ENCODE measurements around the gene MKLN1. TPM values are rescaled to one million over a fixed set of nuclear protein-coding genes. Genes with fewer than 3 reads are reported as not detected.
A peak's percentile ranks its signal among the peaks of the same experiment; 100 is the strongest.

MKLN1 gene
- total and polyA plus RNA-seq, 2 of the 13 experiments (the other 11 are each of a cell fraction or from before 2014, with no cell fraction given) = 33.6 to 43.5 TPM

DNA sequence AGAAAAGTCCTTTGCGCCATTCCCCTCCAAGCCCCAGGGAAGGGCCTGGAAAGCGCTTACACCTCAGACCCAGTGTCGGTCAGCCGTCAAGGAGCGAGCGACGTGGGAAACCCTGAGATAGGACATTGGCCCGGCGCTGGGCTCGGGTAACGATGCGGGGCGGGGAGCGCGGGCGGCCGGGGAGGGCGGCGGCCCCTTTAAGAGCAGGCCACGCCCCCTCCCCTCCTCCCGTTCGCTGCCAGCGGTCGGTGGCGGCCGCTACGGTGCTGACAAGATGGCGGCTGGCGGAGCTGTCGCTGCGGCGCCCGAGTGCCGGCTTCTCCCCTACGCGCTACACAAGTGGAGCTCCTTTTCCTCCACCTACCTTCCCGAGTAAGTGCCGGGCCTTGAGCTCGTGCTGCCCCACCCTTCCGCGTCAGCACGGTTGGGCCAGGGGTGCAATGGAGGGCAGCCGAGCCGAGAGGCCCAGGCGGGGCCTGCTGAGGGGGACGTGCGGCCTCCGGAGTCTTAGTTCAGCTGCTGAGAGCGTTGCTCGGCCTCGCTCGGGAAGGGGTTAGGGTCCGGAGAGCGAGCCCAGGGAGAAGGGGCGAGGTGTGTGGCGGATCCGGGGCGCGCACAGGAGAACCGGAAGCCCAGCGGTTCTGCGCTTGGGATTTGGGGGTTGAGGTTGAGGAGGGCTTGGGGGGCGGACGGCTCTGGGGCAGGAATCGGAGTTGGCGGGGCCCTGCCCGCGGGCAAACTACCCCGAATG is at the start of gene MKLN1 (continued):
- TF ChIP-seq, protein P1, sequence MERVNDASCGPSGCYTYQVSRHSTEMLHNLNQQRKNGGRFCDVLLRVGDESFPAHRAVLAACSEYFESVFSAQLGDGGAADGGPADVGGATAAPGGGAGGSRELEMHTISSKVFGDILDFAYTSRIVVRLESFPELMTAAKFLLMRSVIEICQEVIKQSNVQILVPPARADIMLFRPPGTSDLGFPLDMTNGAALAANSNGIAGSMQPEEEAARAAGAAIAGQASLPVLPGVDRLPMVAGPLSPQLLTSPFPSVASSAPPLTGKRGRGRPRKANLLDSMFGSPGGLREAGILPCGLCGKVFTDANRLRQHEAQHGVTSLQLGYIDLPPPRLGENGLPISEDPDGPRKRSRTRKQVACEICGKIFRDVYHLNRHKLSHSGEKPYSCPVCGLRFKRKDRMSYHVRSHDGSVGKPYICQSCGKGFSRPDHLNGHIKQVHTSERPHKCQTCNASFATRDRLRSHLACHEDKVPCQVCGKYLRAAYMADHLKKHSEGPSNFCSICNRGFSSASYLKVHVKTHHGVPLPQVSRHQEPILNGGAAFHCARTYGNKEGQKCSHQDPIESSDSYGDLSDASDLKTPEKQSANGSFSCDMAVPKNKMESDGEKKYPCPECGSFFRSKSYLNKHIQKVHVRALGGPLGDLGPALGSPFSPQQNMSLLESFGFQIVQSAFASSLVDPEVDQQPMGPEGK (CRISPR knock-in tag; IDR thresholded peaks at IDR 0.05) = no peak
- TF ChIP-seq RXRA (CRISPR knock-in tag; IDR thresholded peaks at IDR 0.05) (peak; percentile 76), ZNF83 (CRISPR knock-in tag; IDR thresholded peaks at IDR 0.05; ENCODE audit: borderline replicate concordance) (no peak; the same call in 1 of the 2 replicates), BCL6 (CRISPR knock-in tag; IDR thresholded peaks at IDR 0.05) (0 out of 2 replicates have a peak, but pooled peaks have one; percentile 23), ZNF431 (CRISPR knock-in tag; IDR thresholded peaks at IDR 0.05; ENCODE audit: borderline replicate concordance, low read depth) (peak; percentile 37; the same call in 1 of the 2 replicates), ZNF382 (CRISPR knock-in tag; IDR thresholded peaks at IDR 0.05; ENCODE audit: borderline replicate concordance) (no peak), DNMT3B (CRISPR knock-in tag; conservative IDR thresholded peaks at IDR 0.05) (0 out of 2 replicates have a peak, but pooled peaks have one; percentile 39), ZNF552 (CRISPR knock-in tag; IDR thresholded peaks at IDR 0.05; ENCODE audit: borderline replicate concordance) (no peak), ATF7 (IDR thresholded peaks at IDR 0.05) (no peak), ATF7 (CRISPR knock-in tag; IDR thresholded peaks at IDR 0.05) (peak; percentile 51; the same call in 1 of the 2 replicates), PCBP1 (IDR thresholded peaks at IDR 0.05; ENCODE audit: borderline replicate concordance, low read depth, low read length) (peak; percentile 94), RARG (CRISPR knock-in tag; IDR thresholded peaks at IDR 0.05; ENCODE audit: low read depth) (0 out of 2 replicates have a peak, but pooled peaks have one; percentile 57)
- TF ChIP-seq, protein P2, sequence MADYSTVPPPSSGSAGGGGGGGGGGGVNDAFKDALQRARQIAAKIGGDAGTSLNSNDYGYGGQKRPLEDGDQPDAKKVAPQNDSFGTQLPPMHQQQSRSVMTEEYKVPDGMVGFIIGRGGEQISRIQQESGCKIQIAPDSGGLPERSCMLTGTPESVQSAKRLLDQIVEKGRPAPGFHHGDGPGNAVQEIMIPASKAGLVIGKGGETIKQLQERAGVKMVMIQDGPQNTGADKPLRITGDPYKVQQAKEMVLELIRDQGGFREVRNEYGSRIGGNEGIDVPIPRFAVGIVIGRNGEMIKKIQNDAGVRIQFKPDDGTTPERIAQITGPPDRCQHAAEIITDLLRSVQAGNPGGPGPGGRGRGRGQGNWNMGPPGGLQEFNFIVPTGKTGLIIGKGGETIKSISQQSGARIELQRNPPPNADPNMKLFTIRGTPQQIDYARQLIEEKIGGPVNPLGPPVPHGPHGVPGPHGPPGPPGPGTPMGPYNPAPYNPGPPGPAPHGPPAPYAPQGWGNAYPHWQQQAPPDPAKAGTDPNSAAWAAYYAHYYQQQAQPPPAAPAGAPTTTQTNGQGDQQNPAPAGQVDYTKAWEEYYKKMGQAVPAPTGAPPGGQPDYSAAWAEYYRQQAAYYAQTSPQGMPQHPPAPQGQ (CRISPR knock-in tag; IDR thresholded peaks at IDR 0.05; ENCODE audit: borderline replicate concordance) = 0 out of 2 replicates have a peak, but pooled peaks have one; percentile 2
- TF ChIP-seq, protein P3, sequence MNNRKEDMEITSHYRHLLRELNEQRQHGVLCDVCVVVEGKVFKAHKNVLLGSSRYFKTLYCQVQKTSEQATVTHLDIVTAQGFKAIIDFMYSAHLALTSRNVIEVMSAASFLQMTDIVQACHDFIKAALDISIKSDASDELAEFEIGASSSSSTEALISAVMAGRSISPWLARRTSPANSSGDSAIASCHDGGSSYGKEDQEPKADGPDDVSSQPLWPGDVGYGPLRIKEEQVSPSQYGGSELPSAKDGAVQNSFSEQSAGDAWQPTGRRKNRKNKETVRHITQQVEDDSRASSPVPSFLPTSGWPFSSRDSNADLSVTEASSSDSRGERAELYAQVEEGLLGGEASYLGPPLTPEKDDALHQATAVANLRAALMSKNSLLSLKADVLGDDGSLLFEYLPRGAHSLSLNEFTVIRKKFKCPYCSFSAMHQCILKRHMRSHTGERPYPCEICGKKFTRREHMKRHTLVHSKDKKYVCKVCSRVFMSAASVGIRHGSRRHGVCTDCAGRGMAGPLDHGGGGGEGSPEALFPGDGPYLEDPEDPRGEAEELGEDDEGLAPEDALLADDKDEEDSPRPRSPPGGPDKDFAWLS (CRISPR knock-in tag; IDR thresholded peaks at IDR 0.05; ENCODE audit: borderline replicate concordance) = no peak
- TF ChIP-seq, protein P4, sequence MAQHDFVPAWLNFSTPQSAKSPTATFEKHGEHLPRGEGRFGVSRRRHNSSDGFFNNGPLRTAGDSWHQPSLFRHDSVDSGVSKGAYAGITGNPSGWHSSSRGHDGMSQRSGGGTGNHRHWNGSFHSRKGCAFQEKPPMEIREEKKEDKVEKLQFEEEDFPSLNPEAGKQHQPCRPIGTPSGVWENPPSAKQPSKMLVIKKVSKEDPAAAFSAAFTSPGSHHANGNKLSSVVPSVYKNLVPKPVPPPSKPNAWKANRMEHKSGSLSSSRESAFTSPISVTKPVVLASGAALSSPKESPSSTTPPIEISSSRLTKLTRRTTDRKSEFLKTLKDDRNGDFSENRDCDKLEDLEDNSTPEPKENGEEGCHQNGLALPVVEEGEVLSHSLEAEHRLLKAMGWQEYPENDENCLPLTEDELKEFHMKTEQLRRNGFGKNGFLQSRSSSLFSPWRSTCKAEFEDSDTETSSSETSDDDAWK (CRISPR knock-in tag; IDR thresholded peaks at IDR 0.05) = no peak
- TF ChIP-seq, protein P5, sequence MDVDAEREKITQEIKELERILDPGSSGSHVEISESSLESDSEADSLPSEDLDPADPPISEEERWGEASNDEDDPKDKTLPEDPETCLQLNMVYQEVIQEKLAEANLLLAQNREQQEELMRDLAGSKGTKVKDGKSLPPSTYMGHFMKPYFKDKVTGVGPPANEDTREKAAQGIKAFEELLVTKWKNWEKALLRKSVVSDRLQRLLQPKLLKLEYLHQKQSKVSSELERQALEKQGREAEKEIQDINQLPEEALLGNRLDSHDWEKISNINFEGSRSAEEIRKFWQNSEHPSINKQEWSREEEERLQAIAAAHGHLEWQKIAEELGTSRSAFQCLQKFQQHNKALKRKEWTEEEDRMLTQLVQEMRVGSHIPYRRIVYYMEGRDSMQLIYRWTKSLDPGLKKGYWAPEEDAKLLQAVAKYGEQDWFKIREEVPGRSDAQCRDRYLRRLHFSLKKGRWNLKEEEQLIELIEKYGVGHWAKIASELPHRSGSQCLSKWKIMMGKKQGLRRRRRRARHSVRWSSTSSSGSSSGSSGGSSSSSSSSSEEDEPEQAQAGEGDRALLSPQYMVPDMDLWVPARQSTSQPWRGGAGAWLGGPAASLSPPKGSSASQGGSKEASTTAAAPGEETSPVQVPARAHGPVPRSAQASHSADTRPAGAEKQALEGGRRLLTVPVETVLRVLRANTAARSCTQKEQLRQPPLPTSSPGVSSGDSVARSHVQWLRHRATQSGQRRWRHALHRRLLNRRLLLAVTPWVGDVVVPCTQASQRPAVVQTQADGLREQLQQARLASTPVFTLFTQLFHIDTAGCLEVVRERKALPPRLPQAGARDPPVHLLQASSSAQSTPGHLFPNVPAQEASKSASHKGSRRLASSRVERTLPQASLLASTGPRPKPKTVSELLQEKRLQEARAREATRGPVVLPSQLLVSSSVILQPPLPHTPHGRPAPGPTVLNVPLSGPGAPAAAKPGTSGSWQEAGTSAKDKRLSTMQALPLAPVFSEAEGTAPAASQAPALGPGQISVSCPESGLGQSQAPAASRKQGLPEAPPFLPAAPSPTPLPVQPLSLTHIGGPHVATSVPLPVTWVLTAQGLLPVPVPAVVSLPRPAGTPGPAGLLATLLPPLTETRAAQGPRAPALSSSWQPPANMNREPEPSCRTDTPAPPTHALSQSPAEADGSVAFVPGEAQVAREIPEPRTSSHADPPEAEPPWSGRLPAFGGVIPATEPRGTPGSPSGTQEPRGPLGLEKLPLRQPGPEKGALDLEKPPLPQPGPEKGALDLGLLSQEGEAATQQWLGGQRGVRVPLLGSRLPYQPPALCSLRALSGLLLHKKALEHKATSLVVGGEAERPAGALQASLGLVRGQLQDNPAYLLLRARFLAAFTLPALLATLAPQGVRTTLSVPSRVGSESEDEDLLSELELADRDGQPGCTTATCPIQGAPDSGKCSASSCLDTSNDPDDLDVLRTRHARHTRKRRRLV (CRISPR knock-in tag; IDR thresholded peaks at IDR 0.05) = no peak

Measured in HepG2 (cell line).